GM23338 (cell line): ENCODE results near the gene SMIM14. TPM values are rescaled to one million over a fixed set of nuclear protein-coding genes. Genes with fewer than 3 reads are reported as not detected.

Source experiments
- ATAC-seq: fragments of 200-7000 bp; cut with Tn5 transposase; 3 replicates; pipeline ENCODE4 v1.9.1; 2020
- DNase-seq: peaks from one replicate; pipeline ENCODE4 v3.0.0-alpha.2; 2015; ENCODE audit warnings: low spot score
- H2AFZ ChIP-seq: fragments of 200-600 bp; sonication (generic); 2 replicates; pipeline ENCODE4 v1.8.0; 2016; ENCODE audit warnings: antibody characterized with exemption, mild to moderate bottlenecking, moderate library complexity
- H3F3A ChIP-seq: fragments of 200-600 bp; sonication (generic); replicated peaks from 2 replicates; pipeline ENCODE4 v1.8.0; 2017; ENCODE audit warnings: antibody characterized with exemption, mixed run types, low read depth
- H3K27ac ChIP-seq: fragments of 200-600 bp; sonication (generic); 2 replicates; pipeline ENCODE4 v1.6.1; 2016; ENCODE audit warnings: low read depth
- H3K27me3 ChIP-seq: fragments of 200-600 bp; sonication (generic); 2 replicates; pipeline ENCODE4 v1.8.0; 2016; ENCODE audit warnings: mild to moderate bottlenecking, mixed run types, moderate library complexity; ENCODE audit not compliant: insufficient read depth
- H3K36me3 ChIP-seq: fragments of 200-600 bp; sonication (generic); 2 replicates; pipeline ENCODE4 v1.8.0; 2016; ENCODE audit warnings: mild to moderate bottlenecking; ENCODE audit not compliant: insufficient read depth
- H3K4me1 ChIP-seq: fragments of 200-600 bp; sonication (generic); 2 replicates; pipeline ENCODE4 v1.8.0; 2016; ENCODE audit warnings: mild to moderate bottlenecking, moderate library complexity; ENCODE audit not compliant: insufficient read depth
- H3K4me2 ChIP-seq: fragments of 200-600 bp; sonication (generic); 2 replicates; pipeline ENCODE4 v1.7.1; 2017; ENCODE audit warnings: mixed run types
- H3K4me3 ChIP-seq: fragments of 200-600 bp; sonication (generic); 2 replicates; pipeline ENCODE4 v1.6.1; 2016; ENCODE audit warnings: mixed run types
- H3K79me2 ChIP-seq: fragments of 200-600 bp; sonication (generic); replicated peaks from 2 replicates; pipeline ENCODE4 v1.8.0; 2017; ENCODE audit warnings: mild to moderate bottlenecking; ENCODE audit not compliant: insufficient read depth
- H3K9me2 ChIP-seq: fragments of 200-600 bp; sonication (generic); 2 replicates; pipeline ENCODE4 v1.8.0; 2017; ENCODE audit not compliant: insufficient read depth
- H4K20me1 ChIP-seq: fragments of 200-600 bp; sonication (generic); replicated peaks from 2 replicates; pipeline ENCODE4 v1.8.0; 2017; ENCODE audit warnings: mild to moderate bottlenecking; ENCODE audit not compliant: insufficient read depth
- H3K27ac Mint-ChIP-seq: 2 replicates; pipeline ENCODE4 v1.8.0; 2020; ENCODE audit warnings: inconsistent platforms, mild to moderate bottlenecking, moderate library complexity, mixed read lengths
- H3K27me3 Mint-ChIP-seq: 3 replicates; pipeline ENCODE4 v1.8.0; 2022; ENCODE audit warnings: low read depth, mild to moderate bottlenecking, moderate library complexity, mixed read lengths, inconsistent platforms; ENCODE audit not compliant: insufficient read depth, poor library complexity
- H3K36me3 Mint-ChIP-seq: 3 replicates; pipeline ENCODE4 v1.8.0; 2021; ENCODE audit warnings: low read depth, mild to moderate bottlenecking, inconsistent platforms, moderate library complexity, mixed read lengths
- H3K4me1 Mint-ChIP-seq: 3 replicates; pipeline ENCODE4 v1.8.0; 2020; ENCODE audit warnings: mild to moderate bottlenecking, inconsistent platforms, mixed read lengths
- H3K4me3 Mint-ChIP-seq: 3 replicates; pipeline ENCODE4 v1.8.0; 2021; ENCODE audit warnings: moderate library complexity, mild to moderate bottlenecking, inconsistent platforms, mixed read lengths
- H3K9me3 Mint-ChIP-seq: 3 replicates; pipeline ENCODE4 v1.8.0; 2020; ENCODE audit warnings: moderate library complexity, mild to moderate bottlenecking, inconsistent platforms, mixed read lengths
- CTCF ChIP-seq, 2 experiments: fragments of 200-600 bp in 1 of 2; sonication (generic) in 1 of 2; conservative IDR thresholded peaks; 2 replicates each; pipeline versions ENCODE4 v1.5.1 to v1.6.1; 2016 to 2017; ENCODE audit warnings: antibody characterized with exemption in 2 of 2, low read depth in 2 of 2, mild to moderate bottlenecking in 2 of 2, moderate library complexity in 1 of 2
- JUNB ChIP-seq: IDR thresholded peaks from one replicate; pipeline ENCODE4 v1.6.1; 2016; ENCODE audit warnings: antibody characterized with exemption; ENCODE audit not compliant: unreplicated experiment
- NANOG ChIP-seq: IDR thresholded peaks from 2 replicates; pipeline ENCODE4 v1.6.1; 2016; ENCODE audit warnings: antibody characterized with exemption, borderline replicate concordance
- POLR2AphosphoS5 ChIP-seq: IDR thresholded peaks from 2 replicates; pipeline ENCODE4 v1.6.1; 2016; ENCODE audit warnings: antibody characterized with exemption, low read depth
- STAT1 ChIP-seq: IDR thresholded peaks from one replicate; pipeline ENCODE4 v1.6.1; 2016; ENCODE audit warnings: antibody characterized with exemption; ENCODE audit not compliant: unreplicated experiment
- ZNF114 ChIP-seq: fragments of 250-450 bp; sonication (Bioruptor Pico); IDR thresholded peaks from 2 replicates; pipeline ENCODE4 v1.5.0; 2020; ENCODE audit warnings: mild to moderate bottlenecking, moderate library complexity
- polyA plus RNA-seq: library from polyadenylated mRNA; unstranded; fragments of >200 nt; fragmentation: Nextera tagmentation; extraction: Ambion mirVana; gene quantifications from 2 replicates; pipeline ENCODE4 v1.2.1, GENCODE V29; 2016
- total RNA-seq: library from RNA; depleted of rRNA; stranded (reverse); fragments of >200 nt; shearing (Covaris generic); gene quantifications from 2 replicates; pipeline ENCODE4 v1.2.3, GENCODE V29; 2014
- TF ChIP-seq, protein P1 (sequence below): IDR thresholded peaks from one replicate; pipeline ENCODE4 v1.6.1; 2018; ENCODE audit warnings: antibody characterized with exemption; ENCODE audit not compliant: unreplicated experiment
- TF ChIP-seq, protein P2 (sequence below): IDR thresholded peaks from 2 replicates; pipeline ENCODE4 v1.6.1; 2016; ENCODE audit warnings: antibody characterized with exemption

SMIM14 gene
- total and polyA plus RNA-seq, 2 experiments from 2014 or later: 29.0 to 52.6 TPM

GRCh38 chr4:39568805-39569204, 69.9 kb downstream of the SMIM14 start:
- peaks cover 3% of the 10 kb centered on the region for H3K27me3 Mint-ChIP-seq
- H3K27ac ChIP-seq: no peak overlapping the region
- H3K79me2 ChIP-seq: no peaks in the 10 kb centered on the region
- H3K27me3 ChIP-seq: no peaks in the 10 kb centered on the region
- H3K4me1 ChIP-seq: peaks cover 2% of the 10 kb centered on the region; the same call in 1 of the 2 replicates
- H3K4me3 ChIP-seq: no peak overlapping the region
- ATAC-seq: no peak
- peaks cover 23% of the 10 kb centered on the region for H3K36me3 Mint-ChIP-seq
- no peak overlapping the region for H3K4me2 ChIP-seq
- no peak overlapping the region for H2AFZ ChIP-seq
- H3K9me2 ChIP-seq: no peaks in the 10 kb centered on the region
- peaks cover 14% of the 10 kb centered on the region for H3K9me3 Mint-ChIP-seq
- no peak for TF ChIP-seq ZNF114
- no peak for DNase-seq
- H3F3A ChIP-seq: 0 out of 2 replicates have a peak, but pooled peaks cover 3% of the 10 kb centered on the region
- H3K27ac Mint-ChIP-seq: no peak overlapping the region
- no peak overlapping the region for H3K4me3 Mint-ChIP-seq
- peaks cover under 1% of the 10 kb centered on the region; the same call in 2 of the 3 replicates for H3K4me1 Mint-ChIP-seq
- peaks cover 10% of the 10 kb centered on the region; the same call in 1 of the 2 replicates for H3K36me3 ChIP-seq
- peaks cover 5% of the 10 kb centered on the region; the same call in 1 of the 2 replicates for H4K20me1 ChIP-seq

DNA sequence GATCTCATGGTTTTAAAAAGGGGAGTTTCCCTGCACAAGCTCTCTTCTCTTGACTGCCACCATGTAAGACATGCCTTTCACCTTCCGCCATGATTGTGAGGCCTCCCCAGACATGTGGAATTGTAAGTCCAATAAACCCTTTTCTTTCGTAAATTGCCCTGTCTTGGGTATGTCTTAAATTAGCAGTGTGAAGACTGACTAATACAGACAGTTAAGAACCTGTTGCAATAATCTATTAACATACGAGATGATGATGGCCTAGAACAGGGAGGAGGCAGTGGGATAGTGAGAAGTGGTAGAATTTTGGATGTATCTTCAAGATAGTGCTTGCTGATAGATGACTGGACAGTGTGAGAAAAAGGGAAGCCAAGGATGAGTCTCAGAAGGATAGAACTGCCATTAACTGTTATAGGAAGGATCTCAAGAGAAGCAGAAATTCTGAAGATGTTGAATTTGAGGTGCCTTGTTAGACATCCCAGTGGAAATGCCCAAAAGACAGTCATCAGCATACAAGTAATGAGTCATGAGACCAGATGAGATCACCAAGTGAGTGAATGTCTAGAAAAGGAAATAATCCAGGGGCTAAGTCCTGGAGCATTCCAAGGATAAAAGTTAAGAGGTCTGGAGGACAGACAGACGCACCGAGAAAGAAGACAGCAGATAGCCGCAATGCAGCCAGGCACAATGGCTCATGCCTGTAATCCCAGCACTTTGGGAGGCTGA, 72.6 kb downstream of the SMIM14 start:
- ATAC-seq (no peak), DNase-seq (no peak)
- Mint-ChIP-seq H3K27ac (no peak overlapping the region), H3K4me1 (peaks cover 7% of the 10 kb centered on the region; the same call in 2 of the 3 replicates), H3K36me3 (peaks cover 23% of the 10 kb centered on the region), H3K4me3 (no peak overlapping the region), H3K9me3 (peaks cover 14% of the 10 kb centered on the region), H3K27me3 (peaks cover 3% of the 10 kb centered on the region)
- H3K4me2 ChIP-seq: no peak overlapping the region
- peaks cover 9% of the 10 kb centered on the region; the same call in 1 of the 2 replicates for H3K4me1 ChIP-seq
- no peaks in the 10 kb centered on the region for H3K9me2 ChIP-seq
- no peaks in the 10 kb centered on the region for H3K27me3 ChIP-seq
- 0 out of 2 replicates have a peak, but pooled peaks cover 1% of the 10 kb centered on the region for H3F3A ChIP-seq
- peaks cover 10% of the 10 kb centered on the region; the same call in 1 of the 2 replicates for H3K36me3 ChIP-seq
- no peak overlapping the region for H3K27ac ChIP-seq
- no peak overlapping the region for H2AFZ ChIP-seq
- no peak overlapping the region for H3K4me3 ChIP-seq
- TF ChIP-seq CTCF (conservative IDR thresholded peaks at IDR 0.05; ENCODE audit: low read depth in 2 of 2) (no peak), NANOG (no peak), STAT1 (no peak), POLR2AphosphoS5 (no peak), ZNF114 (no peak), JUNB (no peak)
- TF ChIP-seq, protein P1, sequence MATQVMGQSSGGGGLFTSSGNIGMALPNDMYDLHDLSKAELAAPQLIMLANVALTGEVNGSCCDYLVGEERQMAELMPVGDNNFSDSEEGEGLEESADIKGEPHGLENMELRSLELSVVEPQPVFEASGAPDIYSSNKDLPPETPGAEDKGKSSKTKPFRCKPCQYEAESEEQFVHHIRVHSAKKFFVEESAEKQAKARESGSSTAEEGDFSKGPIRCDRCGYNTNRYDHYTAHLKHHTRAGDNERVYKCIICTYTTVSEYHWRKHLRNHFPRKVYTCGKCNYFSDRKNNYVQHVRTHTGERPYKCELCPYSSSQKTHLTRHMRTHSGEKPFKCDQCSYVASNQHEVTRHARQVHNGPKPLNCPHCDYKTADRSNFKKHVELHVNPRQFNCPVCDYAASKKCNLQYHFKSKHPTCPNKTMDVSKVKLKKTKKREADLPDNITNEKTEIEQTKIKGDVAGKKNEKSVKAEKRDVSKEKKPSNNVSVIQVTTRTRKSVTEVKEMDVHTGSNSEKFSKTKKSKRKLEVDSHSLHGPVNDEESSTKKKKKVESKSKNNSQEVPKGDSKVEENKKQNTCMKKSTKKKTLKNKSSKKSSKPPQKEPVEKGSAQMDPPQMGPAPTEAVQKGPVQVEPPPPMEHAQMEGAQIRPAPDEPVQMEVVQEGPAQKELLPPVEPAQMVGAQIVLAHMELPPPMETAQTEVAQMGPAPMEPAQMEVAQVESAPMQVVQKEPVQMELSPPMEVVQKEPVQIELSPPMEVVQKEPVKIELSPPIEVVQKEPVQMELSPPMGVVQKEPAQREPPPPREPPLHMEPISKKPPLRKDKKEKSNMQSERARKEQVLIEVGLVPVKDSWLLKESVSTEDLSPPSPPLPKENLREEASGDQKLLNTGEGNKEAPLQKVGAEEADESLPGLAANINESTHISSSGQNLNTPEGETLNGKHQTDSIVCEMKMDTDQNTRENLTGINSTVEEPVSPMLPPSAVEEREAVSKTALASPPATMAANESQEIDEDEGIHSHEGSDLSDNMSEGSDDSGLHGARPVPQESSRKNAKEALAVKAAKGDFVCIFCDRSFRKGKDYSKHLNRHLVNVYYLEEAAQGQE: no peak
- TF ChIP-seq, protein P2, sequence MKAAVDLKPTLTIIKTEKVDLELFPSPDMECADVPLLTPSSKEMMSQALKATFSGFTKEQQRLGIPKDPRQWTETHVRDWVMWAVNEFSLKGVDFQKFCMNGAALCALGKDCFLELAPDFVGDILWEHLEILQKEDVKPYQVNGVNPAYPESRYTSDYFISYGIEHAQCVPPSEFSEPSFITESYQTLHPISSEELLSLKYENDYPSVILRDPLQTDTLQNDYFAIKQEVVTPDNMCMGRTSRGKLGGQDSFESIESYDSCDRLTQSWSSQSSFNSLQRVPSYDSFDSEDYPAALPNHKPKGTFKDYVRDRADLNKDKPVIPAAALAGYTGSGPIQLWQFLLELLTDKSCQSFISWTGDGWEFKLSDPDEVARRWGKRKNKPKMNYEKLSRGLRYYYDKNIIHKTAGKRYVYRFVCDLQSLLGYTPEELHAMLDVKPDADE: no peak
- H3K79me2 ChIP-seq: no peaks in the 10 kb centered on the region
- H4K20me1 ChIP-seq: no peaks in the 10 kb centered on the region
